Keratinocyte (primary cell): ENCODE results near the gene BAHCC1. TPM values are rescaled to one million over a fixed set of nuclear protein-coding genes. Genes with fewer than 3 reads are reported as not detected.

ENCODE experiments used
- DNase-seq: peaks from one replicate; pipeline ENCODE4 v3.0.0-alpha.2; 2011; ENCODE audit warnings: low read depth, missing footprints, low spot score
- FAIRE-seq: peaks from 2 replicates; lab custom pipeline; 2011; peaks lifted over from hg19 to GRCh38; lab: Jason Lieb, UNC
- H2AFZ ChIP-seq: 2 replicates; pipeline ENCODE4 v1.6.0; 2012; ENCODE audit warnings: low read length, control low read depth, inconsistent platforms; ENCODE audit not compliant: control insufficient read depth
- H3K27ac ChIP-seq: 2 replicates; pipeline ENCODE4 v1.5.1; 2011; ENCODE audit warnings: low read length; ENCODE audit not compliant: control insufficient read depth, insufficient read depth
- H3K27me3 ChIP-seq: 3 replicates; pipeline ENCODE4 v1.6.0; 2011; ENCODE audit warnings: low read length; ENCODE audit not compliant: control insufficient read depth, insufficient read depth; ENCODE audit errors: extremely low read depth
- H3K36me3 ChIP-seq, 2 experiments: 2 replicates in 1 of 2; 3 replicates in 1 of 2; pipeline ENCODE4 v1.5.1; 2011; ENCODE audit warnings: low read length in 2 of 2, mild to moderate bottlenecking in 1 of 2; ENCODE audit not compliant: control insufficient read depth in 2 of 2, insufficient read depth in 2 of 2; ENCODE audit errors: extremely low read depth in 1 of 2
- H3K4me1 ChIP-seq: 3 replicates; pipeline ENCODE4 v1.5.1; 2011; ENCODE audit warnings: low read length; ENCODE audit not compliant: control insufficient read depth, insufficient read depth; ENCODE audit errors: extremely low read depth
- H3K4me2 ChIP-seq: 3 replicates; pipeline ENCODE4 v1.6.0; 2011; ENCODE audit warnings: low read depth, low read length; ENCODE audit not compliant: control insufficient read depth, insufficient read depth; ENCODE audit errors: extremely low read depth
- H3K4me3 ChIP-seq, 3 experiments: fragments of 200-600 bp in 1 of 3; sonication (generic) in 1 of 3; 2 replicates in 2 of 3; 3 replicates in 1 of 3; pipeline ENCODE4 v1.5.1; 2011 to 2016; ENCODE audit warnings: low read length in 3 of 3, mild to moderate bottlenecking in 3 of 3, control low read depth in 2 of 3, inconsistent platforms in 1 of 3, low read depth in 1 of 3, mixed read lengths in 1 of 3, mixed run types in 1 of 3, moderate library complexity in 1 of 3; ENCODE audit not compliant: control insufficient read depth in 2 of 3, insufficient read depth in 2 of 3; ENCODE audit errors: extremely low read depth in 1 of 3
- H3K79me2 ChIP-seq: 2 replicates; pipeline ENCODE4 v1.6.0; 2012; ENCODE audit warnings: low read length; ENCODE audit not compliant: control insufficient read depth, insufficient read depth
- H3K9ac ChIP-seq: 3 replicates; pipeline ENCODE4 v1.6.0; 2011; ENCODE audit warnings: low read length; ENCODE audit not compliant: control insufficient read depth, insufficient read depth; ENCODE audit errors: extremely low read depth
- H3K9me1 ChIP-seq: 3 replicates; pipeline ENCODE4 v1.6.0; 2011; ENCODE audit warnings: low read length; ENCODE audit not compliant: control insufficient read depth, insufficient read depth; ENCODE audit errors: extremely low read depth
- H3K9me3 ChIP-seq: 2 replicates; pipeline ENCODE4 v1.5.1; 2012; ENCODE audit warnings: low read depth, low read length; ENCODE audit not compliant: control insufficient read depth
- H4K20me1 ChIP-seq: 3 replicates; pipeline ENCODE4 v1.6.0; 2011; ENCODE audit warnings: low read length; ENCODE audit not compliant: control insufficient read depth, insufficient read depth; ENCODE audit errors: extremely low read depth
- EZH2 ChIP-seq: IDR thresholded peaks from one replicate; pipeline ENCODE4 v1.6.1; 2012; ENCODE audit warnings: inconsistent platforms, mild to moderate bottlenecking, low read length, moderate library complexity
- dilution Hi-C: fragments of 300-500 bp; cut with MboI; formaldehyde crosslinking; loops from one replicate; pipeline ENCODE4 v1.7.0; 2020; ENCODE audit warnings: low sequenced_read_pairs; ENCODE audit not compliant: extremely low pct_ligation_motif_present
- polyA plus RNA-seq, 5 experiments: library from polyadenylated mRNA; depleted of rRNA in 3 of 5; stranded (reverse) in 3 of 5; stranded (forward) in 1 of 5; unstranded in 1 of 5; fragments of >200 nt; gene quantifications; 1 replicate in 1 of 5; 2 replicates in 3 of 5; 3 replicates in 1 of 5; pipeline versions ENCODE4 v1.2.1 to v1.2.3, GENCODE V29; 2011 to 2012; ENCODE audit warnings: missing spikeins in 2 of 5, low read depth in 1 of 5, low replicate concordance in 1 of 5
- TF ChIP-seq, protein P1 (sequence below), 3 experiments: IDR thresholded peaks in 1 of 3; conservative IDR thresholded peaks in 1 of 3; optimal IDR thresholded peaks in 1 of 3; 2 replicates in 2 of 3; 3 replicates in 1 of 3; pipeline versions ENCODE3 to v1.5.1; 2011; ENCODE audit warnings: low read length in 3 of 3, mild to moderate bottlenecking in 3 of 3, moderate library complexity in 2 of 3, control low read depth in 1 of 3, inconsistent platforms in 1 of 3; ENCODE audit not compliant: insufficient read depth in 2 of 3; ENCODE audit errors: extremely low read depth in 1 of 3

The BAHCC1 gene
- polyA plus RNA-seq, 1 donor (not counting 4 experiments of a cell fraction or from before 2014, with no cell fraction given), result 0.52 TPM

DNA sequence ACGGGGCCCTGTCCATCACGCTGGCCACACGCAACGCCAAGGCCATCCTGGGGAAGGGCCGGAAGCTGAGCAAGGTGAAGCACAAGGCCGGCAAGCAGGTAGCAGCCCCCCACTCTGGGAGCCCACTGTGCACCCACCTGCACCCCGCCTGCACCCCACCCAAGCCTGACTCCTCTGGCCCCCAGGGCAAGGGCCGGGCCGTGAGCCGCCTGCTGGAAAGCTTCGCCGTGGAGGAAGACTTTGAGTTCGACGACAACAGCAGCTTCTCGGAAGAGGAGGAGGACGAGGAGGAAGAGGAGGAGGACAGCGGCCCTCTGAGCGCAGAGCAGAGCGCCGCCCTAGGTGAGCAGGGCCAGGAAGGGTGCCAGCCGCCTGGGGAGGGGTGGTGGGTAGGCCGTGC is 63.4 kb downstream of the BAHCC1 start:
- TF ChIP-seq, protein P1, sequence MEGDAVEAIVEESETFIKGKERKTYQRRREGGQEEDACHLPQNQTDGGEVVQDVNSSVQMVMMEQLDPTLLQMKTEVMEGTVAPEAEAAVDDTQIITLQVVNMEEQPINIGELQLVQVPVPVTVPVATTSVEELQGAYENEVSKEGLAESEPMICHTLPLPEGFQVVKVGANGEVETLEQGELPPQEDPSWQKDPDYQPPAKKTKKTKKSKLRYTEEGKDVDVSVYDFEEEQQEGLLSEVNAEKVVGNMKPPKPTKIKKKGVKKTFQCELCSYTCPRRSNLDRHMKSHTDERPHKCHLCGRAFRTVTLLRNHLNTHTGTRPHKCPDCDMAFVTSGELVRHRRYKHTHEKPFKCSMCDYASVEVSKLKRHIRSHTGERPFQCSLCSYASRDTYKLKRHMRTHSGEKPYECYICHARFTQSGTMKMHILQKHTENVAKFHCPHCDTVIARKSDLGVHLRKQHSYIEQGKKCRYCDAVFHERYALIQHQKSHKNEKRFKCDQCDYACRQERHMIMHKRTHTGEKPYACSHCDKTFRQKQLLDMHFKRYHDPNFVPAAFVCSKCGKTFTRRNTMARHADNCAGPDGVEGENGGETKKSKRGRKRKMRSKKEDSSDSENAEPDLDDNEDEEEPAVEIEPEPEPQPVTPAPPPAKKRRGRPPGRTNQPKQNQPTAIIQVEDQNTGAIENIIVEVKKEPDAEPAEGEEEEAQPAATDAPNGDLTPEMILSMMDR (optimal IDR thresholded peaks at IDR 0.05 in 1 of 3, IDR thresholded peaks at IDR 0.05 in 1 of 3, conservative IDR thresholded peaks at IDR 0.05 in 1 of 3; ENCODE audit: extremely low read depth in 1 of 3, insufficient read depth in 2 of 3, low read length in 3 of 3), result no peak
- TF ChIP-seq EZH2, result no peak

DNA sequence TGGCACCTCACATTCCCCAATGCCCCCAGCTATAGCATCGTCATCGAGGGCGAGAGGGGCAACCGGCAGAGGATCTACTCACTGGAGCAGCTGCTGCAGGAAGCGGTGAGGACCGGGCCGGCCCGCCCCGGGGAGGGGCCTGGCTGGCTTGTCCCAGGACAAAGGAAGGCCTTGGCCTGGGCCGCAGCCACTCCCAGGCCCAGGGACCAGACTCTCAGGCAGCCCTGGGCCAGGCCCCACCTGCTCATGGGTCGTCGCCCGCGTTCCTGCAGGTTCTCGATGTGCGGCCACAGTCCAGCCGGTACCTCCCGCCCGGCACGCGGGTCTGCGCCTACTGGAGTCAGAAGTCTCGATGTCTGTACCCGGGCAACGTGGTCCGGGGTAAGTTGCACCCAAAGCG is 64.0 kb downstream of the BAHCC1 start:
- FAIRE-seq (no peak), DNase-seq (no peak)
- Histone ChIP-seq H3K4me2 (no peak overlapping the region), H3K9me1 (no peaks in the 10 kb centered on the region), H3K9ac (no peak overlapping the region), H3K4me1 (no peaks in the 10 kb centered on the region), H3K27ac (no peak overlapping the region), H3K4me3 (no peak overlapping the region), H3K9me3 (no peaks in the 10 kb centered on the region), H3K79me2 (no peaks in the 10 kb centered on the region), H2AFZ (no peak overlapping the region), H3K36me3 (no peaks in the 10 kb centered on the region), H4K20me1 (no peaks in the 10 kb centered on the region), H3K27me3 (no peaks in the 10 kb centered on the region)
- TF ChIP-seq, protein P1 (optimal IDR thresholded peaks at IDR 0.05 in 1 of 3, IDR thresholded peaks at IDR 0.05 in 1 of 3, conservative IDR thresholded peaks at IDR 0.05 in 1 of 3; ENCODE audit: extremely low read depth in 1 of 3, insufficient read depth in 2 of 3, low read length in 3 of 3), result no peak
- no peak for TF ChIP-seq EZH2
- dilution Hi-C loops, result no loop called here

More for the DNA sequence above, 63.4 kb downstream of the BAHCC1 start:
- Histone ChIP-seq H3K4me3 (no peak overlapping the region), H3K4me2 (no peak overlapping the region), H3K79me2 (no peaks in the 10 kb centered on the region), H3K27ac (no peak overlapping the region), H3K9ac (no peak overlapping the region), H3K4me1 (no peaks in the 10 kb centered on the region), H3K27me3 (no peaks in the 10 kb centered on the region), H3K9me3 (no peaks in the 10 kb centered on the region), H2AFZ (no peak overlapping the region), H3K9me1 (no peaks in the 10 kb centered on the region), H4K20me1 (no peaks in the 10 kb centered on the region), H3K36me3 (no peaks in the 10 kb centered on the region)
- no peak for DNase-seq
- dilution Hi-C loops, result no loop called here
- FAIRE-seq, result no peak
